ENCODE measurements around the gene DLX4.

GRCh38 chr17:49997773-49998703 is 29.0 kb downstream of the DLX4 start:
- peak; percentile 92 for TF ChIP-seq CTCF (IDR thresholded peaks at IDR 0.05)
- TF ChIP-seq ZFX (IDR thresholded peaks at IDR 0.05; ENCODE audit: borderline replicate concordance): no peak
